Hepatocyte (in vitro differentiated cells): ENCODE measurements around the gene GHDC. TPM values are rescaled to one million over a fixed set of nuclear protein-coding genes. Genes with fewer than 3 reads are reported as not detected.
A peak's percentile ranks its signal among the peaks of the same experiment; 100 is the strongest.
"Not testable (repeated sequence)": the region's sequence is repeated elsewhere in the genome, so short reads cannot be mapped to it uniquely, and the experiment has no call there.

Experiments used
- DNase-seq: peaks from one replicate; pipeline ENCODE4 v3.0.0-alpha.2; 2016; ENCODE audit warnings: low spot score
- H2AFZ ChIP-seq: fragments of 200-600 bp; sonication (generic); 2 replicates; pipeline ENCODE4 v1.6.0; 2016; ENCODE audit warnings: antibody characterized with exemption, mild to moderate bottlenecking
- H3K27ac ChIP-seq: fragments of 200-600 bp; sonication (generic); 2 replicates; pipeline ENCODE4 v1.5.1; 2016; ENCODE audit warnings: mild to moderate bottlenecking
- H3K27me3 ChIP-seq: fragments of 200-600 bp; sonication (generic); 2 replicates; pipeline ENCODE4 v1.6.1; 2016
- H3K36me3 ChIP-seq: fragments of 200-600 bp; sonication (generic); replicated peaks from 2 replicates; pipeline ENCODE4 v1.5.1; 2016; ENCODE audit warnings: low read depth; ENCODE audit not compliant: insufficient read depth
- H3K4me1 ChIP-seq: fragments of 200-600 bp; sonication (generic); 2 replicates; pipeline ENCODE4 v1.5.1; 2016; ENCODE audit warnings: mild to moderate bottlenecking, moderate library complexity; ENCODE audit not compliant: insufficient read depth
- H3K4me2 ChIP-seq: fragments of 200-600 bp; sonication (generic); 2 replicates; pipeline ENCODE4 v1.6.0; 2016
- H3K4me3 ChIP-seq: fragments of 200-600 bp; sonication (generic); 2 replicates; pipeline ENCODE4 v1.5.1; 2016; ENCODE audit warnings: mild to moderate bottlenecking
- H3K79me2 ChIP-seq: fragments of 200-600 bp; sonication (generic); 2 replicates; pipeline ENCODE4 v1.6.0; 2017; ENCODE audit warnings: mild to moderate bottlenecking
- H3K9me2 ChIP-seq: fragments of 200-600 bp; sonication (generic); replicated peaks from 2 replicates; pipeline ENCODE4 v1.6.0; 2017; ENCODE audit warnings: mild to moderate bottlenecking; ENCODE audit not compliant: insufficient read depth
- H3K9me3 ChIP-seq: fragments of 200-600 bp; sonication (generic); 2 replicates; pipeline ENCODE4 v1.5.1; 2016; ENCODE audit warnings: low read depth, mild to moderate bottlenecking
- H4K20me1 ChIP-seq: fragments of 200-600 bp; sonication (generic); 2 replicates; pipeline ENCODE4 v1.6.0; 2016; ENCODE audit warnings: mild to moderate bottlenecking; ENCODE audit not compliant: insufficient read depth, poor library complexity, severe bottlenecking
- CTCF ChIP-seq: fragments of 200-600 bp; sonication (generic); IDR thresholded peaks from 2 replicates; pipeline ENCODE4 v1.5.1; 2016; ENCODE audit warnings: antibody characterized with exemption, mild to moderate bottlenecking; ENCODE audit not compliant: poor library complexity
- EZH2 ChIP-seq: fragments of 200-600 bp; sonication (generic); IDR thresholded peaks from 2 replicates; pipeline ENCODE4 v1.6.1; 2016; ENCODE audit warnings: antibody characterized with exemption, mild to moderate bottlenecking, borderline replicate concordance
- EZH2phosphoT487 ChIP-seq: fragments of 200-600 bp; sonication (generic); IDR thresholded peaks from one replicate; pipeline ENCODE4 v1.6.1; 2018; ENCODE audit warnings: antibody characterized with exemption, mild to moderate bottlenecking, low read depth, moderate library complexity; ENCODE audit not compliant: unreplicated experiment, severe bottlenecking
- WGBS: methylation state at CpG from one replicate; pipeline ENCODE4 v1.1.6; 2016; ENCODE audit warnings: low lambda C conversion rate; ENCODE audit errors: missing lambda C conversion rate; 5-methylcytosine and 5-hydroxymethylcytosine counted together
- polyA plus RNA-seq: library from polyadenylated mRNA; unstranded; fragments of >200 nt; fragmentation: Nextera tagmentation; extraction: Ambion mirVana; gene quantifications from 2 replicates; pipeline ENCODE4 v1.2.1, GENCODE V29; 2016
- total RNA-seq: library from RNA; depleted of rRNA; stranded (reverse); fragments of >200 nt; gene quantifications from 2 replicates; pipeline ENCODE4 v1.2.3, GENCODE V29; 2014

GHDC gene
- total and polyA plus RNA-seq, 2 experiments from 2014 or later, result 7.0 to 7.2 TPM

- Histone ChIP-seq H3K4me3 (peak overlapping the region; percentile 38), H3K27me3 (no peaks in the 10 kb centered on the region), H3K9me2 (no peaks in the 10 kb centered on the region), H4K20me1 (peaks cover 21% of the 10 kb centered on the region), H3K4me2 (peak overlapping the region; percentile 82), H3K4me1 (peaks cover 18% of the 10 kb centered on the region), H3K36me3 (no peaks in the 10 kb centered on the region), H3K79me2 (peaks cover 56% of the 10 kb centered on the region), H3K9me3 (no peaks in the 10 kb centered on the region), H2AFZ (no peak overlapping the region), H3K27ac (peak overlapping the region; percentile 76)
- DNase-seq, result peak; percentile 57
- TF ChIP-seq EZH2, result no peak
- TF ChIP-seq EZH2phosphoT487, result no peak
- TF ChIP-seq CTCF, result no peak
- 4% methylated on average over 15 of the region's 15 CpGs for WGBS
These were observed 40.2 kb downstream of the GHDC start for GRCh38 chr17:42153919-42154742.

GRCh38 chr17:42146911-42147607, 47.2 kb downstream of the GHDC start:
- no peak overlapping the region for H2AFZ ChIP-seq
- WGBS, result 93% methylated on average over 13 of the region's 13 CpGs
- H3K9me3 ChIP-seq, result no peaks in the 10 kb centered on the region
- peaks cover 7% of the 10 kb centered on the region for H3K4me1 ChIP-seq
- no peaks in the 10 kb centered on the region for H3K9me2 ChIP-seq
- no peak for TF ChIP-seq EZH2
- no peak for TF ChIP-seq CTCF
- TF ChIP-seq EZH2phosphoT487, result no peak
- H3K27ac ChIP-seq, result no peak overlapping the region
- H4K20me1 ChIP-seq, result peaks cover 65% of the 10 kb centered on the region
- H3K4me3 ChIP-seq, result no peak overlapping the region
- peaks cover 95% of the 10 kb centered on the region for H3K79me2 ChIP-seq
- no peaks in the 10 kb centered on the region for H3K36me3 ChIP-seq
- no peak for DNase-seq
- no peaks in the 10 kb centered on the region for H3K27me3 ChIP-seq
- H3K4me2 ChIP-seq, result no peak overlapping the region

DNA sequence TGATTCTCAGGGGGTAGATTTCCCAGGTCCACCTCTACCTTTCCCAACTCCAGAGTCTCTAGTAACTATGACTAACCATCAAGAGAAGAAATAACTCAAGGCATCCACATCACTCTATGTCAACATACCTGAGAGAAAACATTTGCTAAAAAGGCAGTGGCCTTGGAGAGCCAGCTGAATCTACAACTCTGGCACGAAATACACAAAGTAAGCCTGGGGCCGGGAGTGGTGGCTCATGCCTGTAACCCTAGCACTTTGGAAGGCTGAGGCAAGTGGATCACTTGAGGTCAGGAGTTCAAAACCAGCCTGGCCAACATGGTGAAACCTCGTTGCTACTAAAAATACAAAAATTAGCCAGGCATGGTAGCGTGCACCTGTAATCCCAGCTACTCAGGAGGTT, 51.2 kb downstream of the GHDC start:
- not testable (repeated sequence) for H3K27me3 ChIP-seq, H3K36me3 ChIP-seq, H2AFZ ChIP-seq, H3K9me3 ChIP-seq, H3K9me2 ChIP-seq, H3K4me2 ChIP-seq, H3K4me3 ChIP-seq, H3K4me1 ChIP-seq
- WGBS, result 73% methylated on average over 4 of the region's 4 CpGs
- Histone ChIP-seq H4K20me1 (peaks cover 78% of the 10 kb centered on the region), H3K79me2 (peaks cover 96% of the 10 kb centered on the region), H3K27ac (peak overlapping the region; percentile 65)
- peak; percentile 35 for DNase-seq

GRCh38 chr17:42142371-42142896, 51.9 kb downstream of the GHDC start:
- 75% methylated on average over 7 of the region's 7 CpGs for WGBS
- TF ChIP-seq CTCF, result no peak
- no peak for TF ChIP-seq EZH2
- no peak for TF ChIP-seq EZH2phosphoT487
- Histone ChIP-seq H3K27ac (peak overlapping the region; percentile 61), H3K79me2 (peaks cover 98% of the 10 kb centered on the region), H3K9me3 (no peaks in the 10 kb centered on the region), H3K27me3 (no peaks in the 10 kb centered on the region), H3K9me2 (no peaks in the 10 kb centered on the region), H3K36me3 (no peaks in the 10 kb centered on the region), H3K4me3 (no peak overlapping the region), H4K20me1 (peaks cover 82% of the 10 kb centered on the region), H3K4me1 (peaks cover 7% of the 10 kb centered on the region), H2AFZ (no peak overlapping the region), H3K4me2 (no peak overlapping the region)
- DNase-seq, result no peak
